ENCODE results near the gene PLAC1. TPM values are rescaled to one million over a fixed set of nuclear protein-coding genes. Genes with fewer than 3 reads are reported as not detected.
A peak's percentile ranks its signal among the peaks of the same experiment; 100 is the strongest.

Gene PLAC1
- polyA plus RNA-seq, 1 donor = 0.04 TPM

DNA sequence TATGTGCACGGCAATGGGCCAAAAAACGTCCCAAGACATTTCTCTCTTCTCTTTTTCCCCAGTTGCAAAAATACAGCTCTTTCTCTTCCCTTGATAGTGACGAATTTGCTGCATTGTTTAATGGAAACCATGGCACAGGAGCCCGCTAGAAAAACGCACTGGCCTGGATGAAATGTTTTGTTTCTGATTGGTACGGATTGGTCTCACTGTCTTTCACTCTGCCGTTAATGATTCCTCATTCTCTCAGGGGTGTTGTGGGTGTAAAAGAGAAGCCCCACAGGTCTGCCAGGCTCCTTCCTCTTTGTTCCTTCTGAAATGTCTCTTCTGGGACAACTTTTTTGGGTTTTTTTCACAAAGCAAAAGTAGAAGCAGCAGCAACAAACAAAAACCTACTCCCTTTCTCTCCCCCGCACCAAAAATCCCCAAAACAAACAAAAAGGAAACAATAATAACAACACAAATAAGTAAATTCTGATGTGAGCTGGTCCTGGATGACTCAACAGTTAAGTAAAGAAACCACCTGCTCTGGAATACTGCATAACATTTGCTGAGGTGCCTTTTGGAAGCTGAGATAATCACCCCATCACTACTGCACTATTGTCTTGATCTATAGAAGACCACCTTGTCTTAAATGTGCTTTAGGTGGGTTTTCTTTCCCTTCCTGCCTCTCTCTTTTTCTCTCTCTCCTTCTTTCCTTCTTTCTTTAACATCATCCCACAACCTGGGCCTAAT lies 89.8 kb downstream of the PLAC1 start:
- 100% methylated on average over 1 of the region's 8 CpGs for WGBS (ENCODE audit: insufficient coverage, low lambda C conversion rate)
- no peak for DNase-seq

DNA sequence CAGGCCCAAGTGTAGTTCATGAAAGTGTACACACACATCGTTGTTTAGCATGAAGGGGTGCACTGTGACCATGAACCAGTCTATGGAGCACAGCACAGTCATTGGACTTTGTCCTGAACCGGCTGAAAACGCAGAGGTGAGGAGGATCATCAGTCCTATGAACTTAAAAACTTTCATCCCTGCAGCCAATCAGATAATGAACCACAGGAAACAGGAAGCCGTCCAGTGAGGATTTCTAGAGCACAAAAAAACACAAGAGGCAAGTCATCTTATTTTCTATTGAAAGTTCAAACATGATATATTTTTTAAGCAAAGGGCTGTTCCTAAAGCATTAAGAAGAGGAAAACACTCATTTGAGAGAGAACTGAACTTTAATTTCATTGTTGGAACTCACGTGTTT lies 91.8 kb downstream of the PLAC1 start:
- H3K36me3 ChIP-seq (ENCODE audit: control insufficient read depth, insufficient read depth, low read length) = no peaks in the 10 kb centered on the region
- H3K4me3 ChIP-seq (ENCODE audit: low read length) = no peak overlapping the region
- no peaks in the 10 kb centered on the region for H3K4me1 ChIP-seq (ENCODE audit: control insufficient read depth, insufficient read depth, low read length)
- H3K27ac ChIP-seq (ENCODE audit: low read length) = no peak overlapping the region
- WGBS (ENCODE audit: insufficient coverage, low lambda C conversion rate) = no CpG with 5 or more reads among the region's 5 CpGs
- no peaks in the 10 kb centered on the region for H3K9me3 ChIP-seq (ENCODE audit: control insufficient read depth, low read depth, low read length)
- no peak for DNase-seq
- H3K27me3 ChIP-seq (ENCODE audit: control insufficient read depth, insufficient read depth, low read length) = no peaks in the 10 kb centered on the region

More for the DNA sequence above, 89.8 kb downstream of the PLAC1 start:
- Histone ChIP-seq H3K27ac (ENCODE audit: low read length) (no peak overlapping the region), H3K4me1 (ENCODE audit: control insufficient read depth, insufficient read depth, low read length) (no peaks in the 10 kb centered on the region), H3K4me3 (ENCODE audit: low read length) (no peak overlapping the region), H3K27me3 (ENCODE audit: control insufficient read depth, insufficient read depth, low read length) (no peaks in the 10 kb centered on the region), H3K36me3 (ENCODE audit: control insufficient read depth, insufficient read depth, low read length) (no peaks in the 10 kb centered on the region), H3K9me3 (ENCODE audit: control insufficient read depth, low read depth, low read length) (no peaks in the 10 kb centered on the region)

GRCh38 chrX:134562002-134562401 lies 96.3 kb downstream of the PLAC1 start:
- Histone ChIP-seq H3K4me1 (ENCODE audit: control insufficient read depth, insufficient read depth, low read length) (no peaks in the 10 kb centered on the region), H3K4me3 (ENCODE audit: low read length) (no peak overlapping the region), H3K36me3 (ENCODE audit: control insufficient read depth, insufficient read depth, low read length) (no peaks in the 10 kb centered on the region), H3K27ac (ENCODE audit: low read length) (no peak overlapping the region), H3K9me3 (ENCODE audit: control insufficient read depth, low read depth, low read length) (no peaks in the 10 kb centered on the region), H3K27me3 (ENCODE audit: control insufficient read depth, insufficient read depth, low read length) (no peaks in the 10 kb centered on the region)
- WGBS (ENCODE audit: insufficient coverage, low lambda C conversion rate) = no CpG with 5 or more reads among the region's 2 CpGs
- DNase-seq = no peak

- Histone ChIP-seq H3K4me1 (ENCODE audit: control insufficient read depth, insufficient read depth, low read length) (no peaks in the 10 kb centered on the region), H3K9me3 (ENCODE audit: control insufficient read depth, low read depth, low read length) (no peaks in the 10 kb centered on the region), H3K36me3 (ENCODE audit: control insufficient read depth, insufficient read depth, low read length) (no peaks in the 10 kb centered on the region), H3K27ac (ENCODE audit: low read length) (no peak overlapping the region), H3K27me3 (ENCODE audit: control insufficient read depth, insufficient read depth, low read length) (peaks cover 2% of the 10 kb centered on the region), H3K4me3 (ENCODE audit: low read length) (no peak overlapping the region)
- WGBS (ENCODE audit: insufficient coverage, low lambda C conversion rate) = no CpG with 5 or more reads among the region's 4 CpGs
- DNase-seq = no peak
Observed at GRCh38 chrX:134558133-134558532, 100.1 kb downstream of the PLAC1 start.

- no peaks in the 10 kb centered on the region for H3K36me3 ChIP-seq (ENCODE audit: control insufficient read depth, insufficient read depth, low read length)
- no peaks in the 10 kb centered on the region for H3K4me1 ChIP-seq (ENCODE audit: control insufficient read depth, insufficient read depth, low read length)
- H3K9me3 ChIP-seq (ENCODE audit: control insufficient read depth, low read depth, low read length) = no peaks in the 10 kb centered on the region
- no peak overlapping the region for H3K27ac ChIP-seq (ENCODE audit: low read length)
- WGBS (ENCODE audit: insufficient coverage, low lambda C conversion rate) = 80% methylated on average over 1 of the region's 8 CpGs
- peaks cover 33% of the 10 kb centered on the region for H3K27me3 ChIP-seq (ENCODE audit: control insufficient read depth, insufficient read depth, low read length)
- no peak overlapping the region for H3K4me3 ChIP-seq (ENCODE audit: low read length)
- no peak for DNase-seq
Observed at GRCh38 chrX:134554291-134554690, 104.0 kb downstream of the PLAC1 start.

DNA sequence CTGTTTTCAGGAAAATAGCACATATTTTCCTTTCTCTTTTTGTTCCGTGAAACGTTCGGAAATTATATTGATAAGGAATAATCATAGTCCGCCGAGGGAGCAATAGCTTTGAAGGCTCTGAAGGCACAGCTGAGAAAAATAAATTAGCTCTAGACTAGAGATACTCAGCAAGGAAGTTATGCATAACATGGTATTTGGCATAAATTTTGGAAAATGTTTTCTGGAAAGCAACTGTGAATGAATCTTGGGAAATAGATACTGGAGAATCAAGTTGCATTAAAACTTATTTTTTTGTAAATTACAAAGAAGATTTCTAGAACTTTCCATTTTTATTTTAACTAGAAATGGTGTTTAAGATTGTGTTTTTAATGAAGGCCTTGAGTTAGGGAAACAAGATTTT lies 105.9 kb downstream of the PLAC1 start:
- Histone ChIP-seq H3K36me3 (ENCODE audit: control insufficient read depth, insufficient read depth, low read length) (no peaks in the 10 kb centered on the region), H3K27ac (ENCODE audit: low read length) (no peak overlapping the region), H3K4me1 (ENCODE audit: control insufficient read depth, insufficient read depth, low read length) (peaks cover 6% of the 10 kb centered on the region), H3K9me3 (ENCODE audit: control insufficient read depth, low read depth, low read length) (no peaks in the 10 kb centered on the region), H3K4me3 (ENCODE audit: low read length) (no peak overlapping the region), H3K27me3 (ENCODE audit: control insufficient read depth, insufficient read depth, low read length) (peaks cover 49% of the 10 kb centered on the region)
- WGBS (ENCODE audit: insufficient coverage, low lambda C conversion rate) = no CpG with 5 or more reads among the region's 5 CpGs
- DNase-seq = no peak

- no peak for DNase-seq
- H3K4me1 ChIP-seq (ENCODE audit: control insufficient read depth, insufficient read depth, low read length) = peaks cover 9% of the 10 kb centered on the region
- H3K36me3 ChIP-seq (ENCODE audit: control insufficient read depth, insufficient read depth, low read length) = no peaks in the 10 kb centered on the region
- H3K27ac ChIP-seq (ENCODE audit: low read length) = peak overlapping the region; percentile 60
- peaks cover 58% of the 10 kb centered on the region for H3K27me3 ChIP-seq (ENCODE audit: control insufficient read depth, insufficient read depth, low read length)
- no peaks in the 10 kb centered on the region for H3K9me3 ChIP-seq (ENCODE audit: control insufficient read depth, low read depth, low read length)
- WGBS (ENCODE audit: insufficient coverage, low lambda C conversion rate) = 10% methylated on average over 2 of the region's 22 CpGs
- H3K4me3 ChIP-seq (ENCODE audit: low read length) = peak overlapping the region; percentile 31
Observed at GRCh38 chrX:134551376-134552048, 106.8 kb downstream of the PLAC1 start.

DNA sequence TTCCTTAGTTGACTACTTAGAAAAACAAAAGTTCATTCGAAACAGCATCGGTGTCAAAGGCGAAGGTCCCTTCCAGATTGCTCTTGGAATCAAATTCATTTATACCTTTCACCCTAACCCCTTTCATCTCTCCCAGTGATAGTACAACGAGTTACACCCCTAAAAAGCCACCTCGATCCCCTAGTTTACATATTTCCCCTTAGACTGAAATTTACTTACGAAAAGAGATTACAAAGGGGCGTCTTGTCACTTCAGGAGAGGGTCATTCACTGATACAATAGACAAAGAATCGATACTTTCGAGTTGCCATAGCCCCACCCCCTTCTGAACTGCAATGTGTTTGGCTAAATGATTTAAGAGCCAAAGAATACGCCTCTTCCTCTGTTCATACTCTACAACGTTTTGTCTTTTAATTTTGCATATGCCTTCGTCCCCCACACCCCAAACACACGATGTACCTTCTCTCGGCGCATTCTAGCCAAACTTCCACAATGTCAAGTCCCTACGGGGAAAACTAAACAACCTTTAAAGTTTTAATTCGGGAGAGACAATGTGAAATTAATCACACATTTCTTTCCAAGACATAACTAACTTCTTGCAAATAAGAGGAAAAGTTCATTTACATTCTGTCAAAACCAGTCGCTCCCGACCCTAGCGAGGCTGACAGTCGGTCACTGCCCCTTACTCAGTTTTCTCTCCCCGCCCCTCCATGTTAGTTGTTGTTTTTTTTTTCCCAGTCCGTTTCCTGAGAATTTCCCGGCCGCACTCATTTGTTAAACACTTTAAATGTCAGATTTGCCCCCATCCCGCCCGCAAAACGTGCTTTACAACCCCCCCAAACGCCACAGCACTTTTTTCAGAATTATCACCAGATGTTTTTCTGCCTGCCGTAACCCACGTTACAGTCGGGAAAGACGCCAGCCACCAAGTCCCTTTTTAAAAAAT lies 109.7 kb downstream of the PLAC1 start:
- WGBS (ENCODE audit: insufficient coverage, low lambda C conversion rate) = no CpG with 5 or more reads among the region's 33 CpGs
- no peaks in the 10 kb centered on the region for H3K36me3 ChIP-seq (ENCODE audit: control insufficient read depth, insufficient read depth, low read length)
- peaks cover 18% of the 10 kb centered on the region for H3K4me1 ChIP-seq (ENCODE audit: control insufficient read depth, insufficient read depth, low read length)
- H3K27ac ChIP-seq (ENCODE audit: low read length) = peak overlapping the region; percentile 73
- H3K9me3 ChIP-seq (ENCODE audit: control insufficient read depth, low read depth, low read length) = no peaks in the 10 kb centered on the region
- DNase-seq = peak in 1 of 2 donors; percentile 37
- peak overlapping the region; percentile 47 for H3K4me3 ChIP-seq (ENCODE audit: low read length)
- H3K27me3 ChIP-seq (ENCODE audit: control insufficient read depth, insufficient read depth, low read length) = peaks cover 80% of the 10 kb centered on the region

- H3K4me1 ChIP-seq (ENCODE audit: control insufficient read depth, insufficient read depth, low read length) = peaks cover 18% of the 10 kb centered on the region
- WGBS (ENCODE audit: insufficient coverage, low lambda C conversion rate) = no CpG with 5 or more reads among the region's 7 CpGs
- peak overlapping the region; percentile 47 for H3K4me3 ChIP-seq (ENCODE audit: low read length)
- peaks cover 73% of the 10 kb centered on the region for H3K27me3 ChIP-seq (ENCODE audit: control insufficient read depth, insufficient read depth, low read length)
- DNase-seq = no peak
- no peaks in the 10 kb centered on the region for H3K36me3 ChIP-seq (ENCODE audit: control insufficient read depth, insufficient read depth, low read length)
- no peak overlapping the region for H3K27ac ChIP-seq (ENCODE audit: low read length)
- H3K9me3 ChIP-seq (ENCODE audit: control insufficient read depth, low read depth, low read length) = no peaks in the 10 kb centered on the region
Observed at GRCh38 chrX:134547047-134547679, 111.1 kb downstream of the PLAC1 start.

- peaks cover 18% of the 10 kb centered on the region for H3K4me1 ChIP-seq (ENCODE audit: control insufficient read depth, insufficient read depth, low read length)
- H3K9me3 ChIP-seq (ENCODE audit: control insufficient read depth, low read depth, low read length) = no peaks in the 10 kb centered on the region
- no peak for DNase-seq
- H3K27me3 ChIP-seq (ENCODE audit: control insufficient read depth, insufficient read depth, low read length) = peaks cover 64% of the 10 kb centered on the region
- H3K27ac ChIP-seq (ENCODE audit: low read length) = no peak overlapping the region
- no peak overlapping the region for H3K4me3 ChIP-seq (ENCODE audit: low read length)
- WGBS (ENCODE audit: insufficient coverage, low lambda C conversion rate) = no CpG with 5 or more reads among the region's 35 CpGs
- no peaks in the 10 kb centered on the region for H3K36me3 ChIP-seq (ENCODE audit: control insufficient read depth, insufficient read depth, low read length)
Observed at GRCh38 chrX:134546187-134546586, 112.1 kb downstream of the PLAC1 start.

Measured in large intestine (tissue), 3 donors.